A673 (cell line): ENCODE data around the gene PER3. TPM values are rescaled to one million over a fixed set of nuclear protein-coding genes. Genes with fewer than 3 reads are reported as not detected.

Experiments used
- BruUV-seq: library from RNA; stranded (reverse); fragments of 400-500 nt; replicated peaks from 2 replicates; lab custom pipeline; 2021; lab: Mats Ljungman, UMichigan
- CTCF ChIA-PET: fragments of 300-600 bp; sonication (Branson Sonifier 250); formaldehyde crosslinking; loops from one replicate; lab custom pipeline; 2022; ENCODE audit warnings: antibody characterized with exemption; lab: Charles Lee
- POLR2A ChIA-PET: fragments of 300-600 bp; sonication (Branson Sonifier 250); formaldehyde crosslinking; loops from one replicate; lab custom pipeline; 2022; ENCODE audit warnings: antibody characterized with exemption; ENCODE audit not compliant: low non-redundant PET; lab: Charles Lee
- DNase-seq: peaks from one replicate; pipeline ENCODE4 v3.0.0-alpha.2; 2015; ENCODE audit warnings: low spot score
- H3K27ac ChIP-seq: fragments of 200-600 bp; sonication (generic); 2 replicates; pipeline ENCODE4 v1.5.1; 2016; ENCODE audit warnings: mixed run types, low read depth, mild to moderate bottlenecking, mixed read lengths, antibody characterized with exemption, low read length; ENCODE audit not compliant: poor library complexity, severe bottlenecking
- H3K27me3 ChIP-seq: fragments of 200-600 bp; sonication (generic); replicated peaks from 2 replicates; pipeline ENCODE4 v1.6.1; 2017; ENCODE audit warnings: mixed run types, low read depth, mild to moderate bottlenecking, mixed read lengths, antibody characterized with exemption, low read length; ENCODE audit not compliant: insufficient read depth, poor library complexity
- H3K36me3 ChIP-seq: fragments of 200-600 bp; sonication (generic); 2 replicates; pipeline ENCODE4 v1.6.1; 2016; ENCODE audit warnings: mixed run types, mild to moderate bottlenecking, mixed read lengths, antibody characterized with exemption, low read length; ENCODE audit not compliant: insufficient read depth, poor library complexity, severe bottlenecking
- H3K4me1 ChIP-seq: fragments of 200-600 bp; sonication (generic); 2 replicates; pipeline ENCODE4 v1.6.1; 2017; ENCODE audit warnings: mixed run types, mild to moderate bottlenecking, mixed read lengths, antibody characterized with exemption, low read length; ENCODE audit not compliant: insufficient read depth, poor library complexity, severe bottlenecking
- H3K4me3 ChIP-seq: fragments of 200-600 bp; sonication (generic); 2 replicates; pipeline ENCODE4 v1.5.1; 2016; ENCODE audit warnings: low read depth, mixed run types, mild to moderate bottlenecking, mixed read lengths, low read length; ENCODE audit not compliant: poor library complexity, severe bottlenecking
- H3K9me3 ChIP-seq: fragments of 200-600 bp; sonication (generic); 2 replicates; pipeline ENCODE4 v1.6.1; 2016; ENCODE audit warnings: mixed run types, low read depth, mild to moderate bottlenecking, mixed read lengths, antibody characterized with exemption, low read length; ENCODE audit not compliant: poor library complexity, severe bottlenecking
- CTCF ChIP-seq: fragments of 300-800, 200-600 bp; sonication (generic); conservative IDR thresholded peaks from 2 replicates; pipeline ENCODE4 v1.5.1; 2017; ENCODE audit warnings: low read depth, mild to moderate bottlenecking, antibody characterized with exemption, low read length, moderate library complexity, mixed read lengths
- EZH2 ChIP-seq: fragments of 200-600 bp; sonication (generic); IDR thresholded peaks from 2 replicates; pipeline ENCODE4 v1.6.1; 2017; ENCODE audit warnings: borderline replicate concordance, low read depth, mild to moderate bottlenecking, mixed read lengths, antibody characterized with exemption, low read length; ENCODE audit not compliant: poor library complexity, severe bottlenecking
- intact Hi-C: fragments of 100-400 bp; cut with micrococcal nuclease; formaldehyde crosslinking; loops from one replicate; pipeline ENCODE4 v1.10.0; 2022; ENCODE audit not compliant: unreplicated experiment
- total RNA-seq: library from RNA; stranded (reverse); gene quantifications from 2 replicates; pipeline ENCODE4 v1.2.3, GENCODE V29; 2021

PER3 gene
- total RNA-seq, 1 experiment from 2014 or later: 4.1 TPM

GRCh38 chr1:7770997-7771822 is 12.9 kb upstream of the PER3 start, which contains the start of gene VAMP3:
Gene VAMP3 (plus strand): TSS chr1:7771296. CDS start chr1:7771384, 88 bp downstream.
- CTCF ChIA-PET: no interaction called here
- Histone ChIP-seq H3K27me3 (no peaks in the 10 kb centered on the region), H3K36me3 (no peaks in the 10 kb centered on the region), H3K4me3 (peak within 1 kb of the TSS; percentile 97), H3K9me3 (no peaks in the 10 kb centered on the region), H3K27ac (peak within 1 kb of the TSS; percentile 88), H3K4me1 (peaks cover 8% of the 10 kb centered on the region)
- POLR2A ChIA-PET: no interaction called here
- no peak for TF ChIP-seq CTCF
- DNase-seq: peak; percentile 69
- intact Hi-C loops: no loop called here
- BruUV-seq: no TSS peak

- ChIA-PET CTCF (no interaction called here), POLR2A (no interaction called here)
- intact Hi-C loops: no loop called here
- TF ChIP-seq CTCF: no peak
- no peak for TF ChIP-seq EZH2
- Histone ChIP-seq H3K27ac (peak overlapping the region; percentile 88), H3K9me3 (no peaks in the 10 kb centered on the region), H3K27me3 (no peaks in the 10 kb centered on the region), H3K4me1 (peaks cover 8% of the 10 kb centered on the region), H3K36me3 (no peaks in the 10 kb centered on the region), H3K4me3 (peak overlapping the region; percentile 97)
- DNase-seq: no peak
- BruUV-seq: no TSS peak
Measured at GRCh38 chr1:7771823-7772299, 12.2 kb upstream of the PER3 start.

GRCh38 chr1:7777591-7777990 is 6.5 kb upstream of the PER3 start:
- Histone ChIP-seq H3K4me1 (no peaks in the 10 kb centered on the region), H3K9me3 (no peaks in the 10 kb centered on the region), H3K4me3 (no peak overlapping the region), H3K27ac (no peak overlapping the region), H3K36me3 (peaks cover 24% of the 10 kb centered on the region), H3K27me3 (no peaks in the 10 kb centered on the region)
- intact Hi-C loops: no loop called here
- no peak for TF ChIP-seq CTCF
- no peak for TF ChIP-seq EZH2
- ChIA-PET POLR2A (no interaction called here), CTCF (no interaction called here)
- BruUV-seq: no TSS peak
- DNase-seq: no peak
